Measurements from ENCODE around the gene GRIK4. TPM values are rescaled to one million over a fixed set of nuclear protein-coding genes. Genes with fewer than 3 reads are reported as not detected.

The GRIK4 gene
- total RNA-seq, 2 donors from 2014 or later = 0.05 to 1.7 TPM

GRCh38 chr11:120909676-120910416 lies 398.3 kb downstream of the GRIK4 start:
- no peaks in the 10 kb centered on the region for H3K4me1 ChIP-seq (replicated peaks)
- H3K9me3 ChIP-seq = no peaks in the 10 kb centered on the region
- no peaks in the 10 kb centered on the region for H3K27me3 ChIP-seq (replicated peaks; ENCODE audit: insufficient read depth)
- no peak for DNase-seq (ENCODE audit: low spot score)
- intact Hi-C loops (cut with DNase I) = no loop called here
- H3K36me3 ChIP-seq = no peaks in the 10 kb centered on the region
- H3K27ac ChIP-seq = no peak overlapping the region
- no peak overlapping the region for H3K4me3 ChIP-seq
- 83% methylated on average over 5 of the region's 5 CpGs for WGBS
- TF ChIP-seq POLR2AphosphoS5 (IDR thresholded peaks at IDR 0.05) = no peak
- TF ChIP-seq, protein P1, sequence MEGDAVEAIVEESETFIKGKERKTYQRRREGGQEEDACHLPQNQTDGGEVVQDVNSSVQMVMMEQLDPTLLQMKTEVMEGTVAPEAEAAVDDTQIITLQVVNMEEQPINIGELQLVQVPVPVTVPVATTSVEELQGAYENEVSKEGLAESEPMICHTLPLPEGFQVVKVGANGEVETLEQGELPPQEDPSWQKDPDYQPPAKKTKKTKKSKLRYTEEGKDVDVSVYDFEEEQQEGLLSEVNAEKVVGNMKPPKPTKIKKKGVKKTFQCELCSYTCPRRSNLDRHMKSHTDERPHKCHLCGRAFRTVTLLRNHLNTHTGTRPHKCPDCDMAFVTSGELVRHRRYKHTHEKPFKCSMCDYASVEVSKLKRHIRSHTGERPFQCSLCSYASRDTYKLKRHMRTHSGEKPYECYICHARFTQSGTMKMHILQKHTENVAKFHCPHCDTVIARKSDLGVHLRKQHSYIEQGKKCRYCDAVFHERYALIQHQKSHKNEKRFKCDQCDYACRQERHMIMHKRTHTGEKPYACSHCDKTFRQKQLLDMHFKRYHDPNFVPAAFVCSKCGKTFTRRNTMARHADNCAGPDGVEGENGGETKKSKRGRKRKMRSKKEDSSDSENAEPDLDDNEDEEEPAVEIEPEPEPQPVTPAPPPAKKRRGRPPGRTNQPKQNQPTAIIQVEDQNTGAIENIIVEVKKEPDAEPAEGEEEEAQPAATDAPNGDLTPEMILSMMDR (IDR thresholded peaks at IDR 0.05) = no peak
- no peak for TF ChIP-seq POLR2A (IDR thresholded peaks at IDR 0.05)

DNA sequence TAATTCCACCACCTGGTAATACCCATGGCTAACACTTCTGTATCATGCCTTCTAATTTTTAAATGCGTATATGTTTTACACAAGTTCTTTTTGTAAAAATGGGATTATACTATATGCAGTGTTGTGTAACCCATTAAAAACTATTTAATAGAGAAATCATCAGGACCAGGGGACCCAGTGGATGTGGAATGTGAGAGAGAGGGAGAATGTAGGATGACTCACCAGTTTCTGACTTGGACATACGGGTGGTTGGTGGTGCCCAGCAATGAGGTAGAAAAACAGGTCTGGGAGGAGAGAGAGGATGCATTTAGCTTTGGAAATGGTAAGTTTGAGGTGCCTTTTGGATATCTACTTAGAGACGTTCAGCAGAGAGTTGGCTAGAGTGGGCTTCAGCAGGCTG lies 400.4 kb downstream of the GRIK4 start:
- TF ChIP-seq, protein P1 (IDR thresholded peaks at IDR 0.05) = no peak
- no peak for TF ChIP-seq POLR2A (IDR thresholded peaks at IDR 0.05)
- no peak for TF ChIP-seq POLR2AphosphoS5 (IDR thresholded peaks at IDR 0.05)
- Histone ChIP-seq H3K36me3 (no peaks in the 10 kb centered on the region), H3K27me3 (replicated peaks; ENCODE audit: insufficient read depth) (no peaks in the 10 kb centered on the region), H3K9me3 (no peaks in the 10 kb centered on the region), H3K4me1 (replicated peaks) (no peaks in the 10 kb centered on the region), H3K4me3 (no peak overlapping the region), H3K27ac (no peak overlapping the region)
- intact Hi-C loops (cut with DNase I) = no loop called here
- DNase-seq (ENCODE audit: low spot score) = no peak
- 83% methylated on average over 3 of the region's 3 CpGs for WGBS

- Histone ChIP-seq H3K9me3 (no peaks in the 10 kb centered on the region), H3K36me3 (no peaks in the 10 kb centered on the region), H3K27ac (no peak overlapping the region), H3K4me1 (replicated peaks) (no peaks in the 10 kb centered on the region), H3K4me3 (no peak overlapping the region), H3K27me3 (replicated peaks; ENCODE audit: insufficient read depth) (no peaks in the 10 kb centered on the region)
- DNase-seq (ENCODE audit: low spot score) = no peak
- WGBS = 52% methylated on average over 5 of the region's 5 CpGs
- intact Hi-C loops (cut with DNase I) = no loop called here
- TF ChIP-seq, protein P1 (IDR thresholded peaks at IDR 0.05) = peak in 2 of 4 experiments; percentile 32 to 41
- TF ChIP-seq POLR2A (IDR thresholded peaks at IDR 0.05) = no peak
These were observed 401.0 kb downstream of the GRIK4 start for GRCh38 chr11:120912504-120912903.

DNA sequence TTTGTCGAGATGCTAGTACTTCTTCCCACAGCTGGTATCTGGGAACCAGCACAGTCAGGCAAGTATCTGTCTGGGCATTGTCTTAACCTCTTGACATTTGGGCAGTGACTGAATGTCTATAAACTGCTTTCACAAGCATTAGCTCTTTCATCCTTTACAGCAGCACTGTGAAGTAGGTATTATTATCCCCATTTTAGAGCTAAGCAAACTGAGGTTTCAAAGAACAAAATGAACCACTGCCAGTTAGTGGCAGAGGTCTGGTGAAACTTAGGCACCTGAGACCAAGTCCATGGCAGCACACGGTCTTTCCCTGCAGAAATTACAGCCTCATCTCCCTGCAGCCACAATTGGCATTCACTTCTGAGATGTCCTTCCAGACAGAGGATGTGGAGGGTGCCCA lies 401.4 kb downstream of the GRIK4 start:
- TF ChIP-seq POLR2A (IDR thresholded peaks at IDR 0.05) = no peak
- intact Hi-C loops (cut with DNase I) = no loop called here
- no peaks in the 10 kb centered on the region for H3K4me1 ChIP-seq (replicated peaks)
- 82% methylated on average over 2 of the region's 2 CpGs for WGBS
- H3K9me3 ChIP-seq = no peaks in the 10 kb centered on the region
- DNase-seq (ENCODE audit: low spot score) = no peak
- H3K27me3 ChIP-seq (replicated peaks; ENCODE audit: insufficient read depth) = no peaks in the 10 kb centered on the region
- H3K4me3 ChIP-seq = no peak overlapping the region
- no peaks in the 10 kb centered on the region for H3K36me3 ChIP-seq
- no peak overlapping the region for H3K27ac ChIP-seq

GRCh38 chr11:120914021-120914420 lies 402.5 kb downstream of the GRIK4 start:
- H3K4me1 ChIP-seq (replicated peaks) = no peaks in the 10 kb centered on the region
- TF ChIP-seq, protein P1 (IDR thresholded peaks at IDR 0.05) = no peak
- TF ChIP-seq POLR2AphosphoS5 (IDR thresholded peaks at IDR 0.05) (no peak), POLR2A (IDR thresholded peaks at IDR 0.05) (no peak)
- no peaks in the 10 kb centered on the region for H3K36me3 ChIP-seq
- no peaks in the 10 kb centered on the region for H3K27me3 ChIP-seq (replicated peaks; ENCODE audit: insufficient read depth)
- no peaks in the 10 kb centered on the region for H3K9me3 ChIP-seq
- no peak overlapping the region for H3K4me3 ChIP-seq
- DNase-seq (ENCODE audit: low spot score) = no peak
- 90% methylated on average over 5 of the region's 5 CpGs for WGBS
- H3K27ac ChIP-seq = no peak overlapping the region
- intact Hi-C loops (cut with DNase I) = no loop called here
